ENCODE results near the gene APAF1.

GRCh38 chr12:98678236-98678945 is 33.3 kb downstream of the APAF1 start:
- TF ChIP-seq TARDBP (IDR thresholded peaks at IDR 0.05) (no peak), SP1 (IDR thresholded peaks at IDR 0.05) (no peak), NFRKB (IDR thresholded peaks at IDR 0.05) (no peak), ELF4 (IDR thresholded peaks at IDR 0.05) (no peak), LEF1 (IDR thresholded peaks at IDR 0.05; ENCODE audit: borderline replicate concordance) (no peak), HDGF (IDR thresholded peaks at IDR 0.05; ENCODE audit: borderline replicate concordance) (no peak), ZNF384 (IDR thresholded peaks at IDR 0.05) (no peak)
